Measurements from ENCODE around the gene MEOX2. TPM values are rescaled to one million over a fixed set of nuclear protein-coding genes. Genes with fewer than 3 reads are reported as not detected.

Gene MEOX2
- total RNA-seq, 1 experiment from 2014 or later = not detected

- DNase-seq (ENCODE audit: low read depth, low spot score) (no peak), ATAC-seq (no peak)
- no peak overlapping the region for H3K4me2 ChIP-seq (ENCODE audit: low read length)
- no peaks in the 10 kb centered on the region for H4K20me1 ChIP-seq (ENCODE audit: insufficient read depth)
- RAD21 ChIA-PET (ENCODE audit: low non-redundant PET in 1 of 2, low total read pairs in 2 of 2, uncharacterized antibody in 2 of 2, unreplicated experiment in 2 of 2) = no interaction called here
- intact Hi-C loops (cut with micrococcal nuclease) = no loop called here
- no peaks in the 10 kb centered on the region for H3K36me3 ChIP-seq (ENCODE audit: control insufficient read depth in 1 of 2, insufficient read depth in 2 of 2, low read length in 2 of 2)
- no peak overlapping the region for H3K27ac ChIP-seq (ENCODE audit: low read depth, low read length)
- H3K4me3 ChIP-seq (replicated peaks in 1 of 2; ENCODE audit: low read depth in 1 of 2, low read length in 2 of 2) = no peak overlapping the region
- no peak overlapping the region for H3K9ac ChIP-seq (ENCODE audit: low read length)
- H3K9me2 ChIP-seq (ENCODE audit: insufficient read depth) = 0 out of 2 replicates have a peak, but pooled peaks cover 3% of the 10 kb centered on the region
- H3K4me1 ChIP-seq (ENCODE audit: control insufficient read depth in 1 of 2, insufficient read depth in 2 of 2, low read length in 2 of 2) = no peaks in the 10 kb centered on the region
- no peak overlapping the region for H2AFZ ChIP-seq (ENCODE audit: low read depth, low read length, poor library complexity, severe bottlenecking)
- CTCF ChIA-PET = no interaction called here
- H3K27me3 ChIP-seq (ENCODE audit: insufficient read depth, low read length) = no peaks in the 10 kb centered on the region
- no TSS peak for BruUV-seq (replicated peaks)
- H3K9me3 ChIP-seq (ENCODE audit: control insufficient read depth in 1 of 2, insufficient read depth in 1 of 2, low read depth in 1 of 2, low read length in 2 of 2) = no peaks in the 10 kb centered on the region
- H3K79me2 ChIP-seq (ENCODE audit: insufficient read depth, low read length) = no peaks in the 10 kb centered on the region
- TF ChIP-seq CBX3 (IDR thresholded peaks at IDR 0.05; ENCODE audit: low read depth) = no peak
- no peak for TF ChIP-seq RAD21 (IDR thresholded peaks at IDR 0.05; ENCODE audit: low read depth)
- TF ChIP-seq EZH2 (IDR thresholded peaks at IDR 0.05) = no peak
- TF ChIP-seq YY1 (IDR thresholded peaks at IDR 0.05; ENCODE audit: extremely low read depth, insufficient replicate concordance, low read depth, low read length) = no peak
- no peak for TF ChIP-seq POLR2A (IDR thresholded peaks at IDR 0.05; ENCODE audit: borderline replicate concordance, extremely low read depth, insufficient read depth, insufficient read length)
- TF ChIP-seq ATF3 (IDR thresholded peaks at IDR 0.05) = no peak
- no peak for TF ChIP-seq ZFX (IDR thresholded peaks at IDR 0.05)
- POLR2A ChIA-PET = no interaction called here
These were observed 86.2 kb downstream of the MEOX2 start for GRCh38 chr7:15600298-15600697.

- DNase-seq (ENCODE audit: low read depth, low spot score) = no peak
- no peaks in the 10 kb centered on the region for H3K4me1 ChIP-seq (ENCODE audit: control insufficient read depth in 1 of 2, insufficient read depth in 2 of 2, low read length in 2 of 2)
- no peaks in the 10 kb centered on the region for H3K27me3 ChIP-seq (ENCODE audit: insufficient read depth, low read length)
- no peaks in the 10 kb centered on the region for H4K20me1 ChIP-seq (ENCODE audit: insufficient read depth)
- TF ChIP-seq YY1 (IDR thresholded peaks at IDR 0.05; ENCODE audit: extremely low read depth, insufficient replicate concordance, low read depth, low read length) = no peak
- no peak for TF ChIP-seq POLR2A (IDR thresholded peaks at IDR 0.05; ENCODE audit: borderline replicate concordance, extremely low read depth, insufficient read depth, insufficient read length)
- TF ChIP-seq EGR1 (IDR thresholded peaks at IDR 0.05; ENCODE audit: low read depth) = no peak
- no peak for TF ChIP-seq RAD21 (IDR thresholded peaks at IDR 0.05; ENCODE audit: low read depth)
- no peak for TF ChIP-seq ELF1 (IDR thresholded peaks at IDR 0.05; ENCODE audit: borderline replicate concordance, low read depth)
- TF ChIP-seq ATF3 (IDR thresholded peaks at IDR 0.05) = no peak
- no peak for TF ChIP-seq TCF7L2 (IDR thresholded peaks at IDR 0.05; ENCODE audit: borderline replicate concordance, extremely low read depth, insufficient read depth, insufficient read length)
- no peak for TF ChIP-seq FOSL1 (IDR thresholded peaks at IDR 0.05; ENCODE audit: low read depth)
- TF ChIP-seq CEBPB (IDR thresholded peaks at IDR 0.05; ENCODE audit: low read depth) = no peak
- no peak for TF ChIP-seq SRF (IDR thresholded peaks at IDR 0.05; ENCODE audit: low read depth)
- TF ChIP-seq JUND (IDR thresholded peaks at IDR 0.05) = no peak
- TF ChIP-seq CTCF (IDR thresholded peaks at IDR 0.05 in 2 of 3, conservative IDR thresholded peaks at IDR 0.05 in 1 of 3; ENCODE audit: borderline replicate concordance in 1 of 3, insufficient read depth in 1 of 3, low read depth in 2 of 3, low read length in 2 of 3) = no peak
- ChIA-PET POLR2A (no interaction called here), CTCF (no interaction called here), RAD21 (ENCODE audit: low non-redundant PET in 1 of 2, low total read pairs in 2 of 2, uncharacterized antibody in 2 of 2, unreplicated experiment in 2 of 2) (no interaction called here)
- H3K4me2 ChIP-seq (ENCODE audit: low read length) = no peak overlapping the region
- ATAC-seq = no peak
- no peak overlapping the region for H3K4me3 ChIP-seq (replicated peaks in 1 of 2; ENCODE audit: low read depth in 1 of 2, low read length in 2 of 2)
- H3K9ac ChIP-seq (ENCODE audit: low read length) = no peak overlapping the region
- BruUV-seq (replicated peaks) = no TSS peak
- H3K9me2 ChIP-seq (ENCODE audit: insufficient read depth) = 0 out of 2 replicates have a peak, but pooled peaks cover 3% of the 10 kb centered on the region
- no peaks in the 10 kb centered on the region for H3K79me2 ChIP-seq (ENCODE audit: insufficient read depth, low read length)
- no peaks in the 10 kb centered on the region for H3K9me3 ChIP-seq (ENCODE audit: control insufficient read depth in 1 of 2, insufficient read depth in 1 of 2, low read depth in 1 of 2, low read length in 2 of 2)
- intact Hi-C loops (cut with micrococcal nuclease) = no loop called here
- H2AFZ ChIP-seq (ENCODE audit: low read depth, low read length, poor library complexity, severe bottlenecking) = no peak overlapping the region
- no peak overlapping the region for H3K27ac ChIP-seq (ENCODE audit: low read depth, low read length)
- no peaks in the 10 kb centered on the region for H3K36me3 ChIP-seq (ENCODE audit: control insufficient read depth in 1 of 2, insufficient read depth in 2 of 2, low read length in 2 of 2)
These were observed 92.0 kb downstream of the MEOX2 start for GRCh38 chr7:15594461-15594860.
